Activated CD4-positive, alpha-beta T cell treated with anti-CD3 and anti-CD28 coated beads, Interleukin-2, amount 50 U/mL, for 16 hours (primary cell): Measurements from ENCODE around the gene NUP62.

Experiments used
- DNase-seq: peaks from one replicate; pipeline ENCODE4 v3.0.0-alpha.2; 2020

Gene NUP62

DNA sequence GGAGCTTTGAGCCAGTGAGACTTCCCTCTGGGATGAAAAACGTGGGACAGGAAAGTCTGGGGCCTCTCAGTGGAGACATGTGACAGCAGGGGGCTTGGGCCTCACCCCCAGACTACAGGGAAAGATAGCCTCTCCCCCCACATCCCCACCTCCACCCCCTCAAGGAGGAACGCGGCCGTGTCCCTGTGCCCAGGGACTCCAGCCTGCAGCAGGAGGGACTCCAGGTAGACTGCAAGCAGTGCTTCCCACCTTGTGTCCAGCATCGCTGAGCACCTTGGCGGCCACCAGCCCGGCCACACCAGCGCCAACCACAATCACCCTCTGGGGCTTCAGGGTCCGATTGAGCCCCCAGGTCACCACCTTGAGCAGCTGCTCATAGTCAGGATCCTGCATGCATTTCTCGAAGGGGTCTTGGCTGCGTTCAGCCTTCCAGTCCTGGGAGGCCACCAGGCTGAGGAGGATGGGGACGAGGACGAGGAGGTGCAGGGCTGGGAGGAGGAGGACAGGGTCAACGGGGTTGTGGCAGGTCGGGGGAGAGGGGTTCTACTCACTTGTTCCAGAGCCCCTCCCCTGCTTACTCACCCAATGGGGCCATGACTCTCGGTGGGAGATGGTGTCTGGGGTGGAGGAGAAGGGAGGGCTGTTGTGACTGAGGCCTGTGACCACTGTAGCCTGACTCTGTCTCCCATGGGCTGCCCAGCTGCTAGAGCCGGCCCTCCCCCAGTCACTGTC, 33.6 kb downstream of the NUP62 start:
- no peak for DNase-seq

DNA sequence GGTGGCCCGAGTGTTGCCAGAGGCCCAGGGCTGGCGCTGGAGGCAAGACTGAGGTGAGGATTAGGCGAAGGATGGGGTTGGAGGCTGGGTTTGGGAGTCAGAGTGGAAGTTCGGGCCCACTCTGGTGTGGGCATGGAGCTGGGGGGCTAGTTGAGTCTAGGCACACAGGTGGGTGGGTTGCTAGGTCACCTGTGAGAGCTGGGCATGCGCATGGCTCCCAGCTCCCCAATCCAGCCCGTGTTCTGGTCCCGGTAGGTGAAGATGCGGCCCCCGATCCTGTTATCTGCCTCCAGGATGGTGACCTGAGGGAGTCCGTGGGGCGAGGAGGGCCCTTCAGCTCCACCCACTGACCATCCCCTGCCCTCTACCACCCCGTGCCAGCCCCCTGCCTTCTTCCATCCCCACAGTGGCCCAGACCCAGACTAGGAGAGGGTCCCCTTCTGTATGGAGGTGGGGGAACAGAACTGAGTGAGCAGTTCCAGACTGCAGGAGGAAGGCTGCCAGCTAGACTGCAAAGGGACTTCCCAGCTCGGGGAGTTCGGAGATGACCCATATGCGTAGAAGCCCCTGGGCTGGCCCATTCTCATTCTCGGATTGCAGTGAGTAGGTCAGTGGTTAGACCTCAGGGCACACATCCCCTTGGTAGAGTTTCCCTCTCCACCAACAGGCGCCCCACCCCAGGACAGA, 34.3 kb downstream of the NUP62 start:
- DNase-seq, result peak; percentile 73

DNA sequence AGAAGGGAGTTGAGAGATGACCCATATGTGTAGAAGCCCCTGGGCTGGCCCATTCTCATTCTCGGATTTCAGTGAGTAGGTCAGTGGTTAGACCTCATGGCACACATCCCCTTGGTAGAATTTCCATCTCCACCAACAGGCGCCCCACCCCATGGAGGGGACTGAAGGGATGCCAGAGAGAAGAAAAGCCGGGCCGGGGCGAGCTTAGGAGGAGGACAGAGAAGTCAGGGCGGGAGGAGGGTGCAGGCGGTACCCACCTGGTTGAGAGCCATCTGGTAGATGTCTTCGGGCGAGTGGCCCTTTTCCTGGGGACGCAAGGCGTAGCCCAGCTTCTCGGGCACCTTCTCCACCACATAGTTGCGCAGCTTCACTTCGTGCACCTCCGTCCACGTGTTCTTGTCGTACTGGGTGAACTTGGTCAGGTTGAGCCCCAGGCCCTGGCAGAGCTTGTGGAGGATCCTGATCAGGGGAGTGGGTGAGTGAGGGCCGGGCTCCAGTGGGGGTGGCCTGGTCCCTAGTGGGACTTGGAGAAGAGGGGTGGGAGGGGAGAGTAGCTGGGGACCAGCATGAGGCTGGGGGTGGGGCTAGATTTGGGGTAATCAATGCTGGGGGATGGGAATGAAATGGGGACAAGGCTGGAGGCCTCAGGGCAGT, 35.2 kb downstream of the NUP62 start:
- DNase-seq, result no peak

DNA sequence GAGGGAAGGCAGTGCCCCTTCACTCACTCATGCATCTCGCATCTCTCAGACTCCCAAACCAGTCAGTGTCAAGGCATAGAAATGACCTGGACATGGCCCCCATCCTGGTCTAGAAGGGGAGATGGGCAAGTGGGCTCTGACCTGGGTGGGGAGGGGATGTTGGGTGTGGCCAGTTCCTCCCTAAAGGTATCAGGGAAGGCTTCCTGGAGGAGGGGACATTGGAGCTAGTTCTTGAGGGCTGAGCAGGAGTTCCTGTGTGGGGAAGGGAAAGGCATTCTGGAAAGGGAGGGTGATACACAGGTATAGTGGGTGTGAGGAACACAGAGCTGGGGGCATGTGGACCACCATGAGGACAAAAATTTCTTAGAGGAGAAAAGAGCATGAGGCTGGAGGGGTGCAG, 36.6 kb downstream of the NUP62 start:
- no peak for DNase-seq

DNA sequence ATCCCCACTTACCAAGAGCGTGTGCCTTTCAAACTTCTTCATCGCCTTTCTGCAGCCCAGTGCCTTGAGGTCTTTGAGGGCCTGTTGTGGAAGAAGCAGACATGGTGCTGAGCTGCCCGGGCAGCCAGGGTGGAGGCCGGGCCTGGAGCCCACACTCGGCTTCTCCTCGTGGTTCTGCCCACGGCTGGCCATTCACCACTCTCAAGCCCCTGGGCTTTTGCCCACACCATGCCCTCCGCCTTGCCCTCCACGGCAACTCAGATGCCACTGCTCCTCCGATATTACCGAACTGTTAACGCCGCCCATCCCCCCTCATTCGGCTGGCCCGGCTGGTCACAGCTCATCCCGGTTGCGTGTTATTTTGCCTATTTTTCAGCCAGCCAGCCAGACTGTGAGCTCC, 37.9 kb downstream of the NUP62 start:
- DNase-seq, result no peak

DNA sequence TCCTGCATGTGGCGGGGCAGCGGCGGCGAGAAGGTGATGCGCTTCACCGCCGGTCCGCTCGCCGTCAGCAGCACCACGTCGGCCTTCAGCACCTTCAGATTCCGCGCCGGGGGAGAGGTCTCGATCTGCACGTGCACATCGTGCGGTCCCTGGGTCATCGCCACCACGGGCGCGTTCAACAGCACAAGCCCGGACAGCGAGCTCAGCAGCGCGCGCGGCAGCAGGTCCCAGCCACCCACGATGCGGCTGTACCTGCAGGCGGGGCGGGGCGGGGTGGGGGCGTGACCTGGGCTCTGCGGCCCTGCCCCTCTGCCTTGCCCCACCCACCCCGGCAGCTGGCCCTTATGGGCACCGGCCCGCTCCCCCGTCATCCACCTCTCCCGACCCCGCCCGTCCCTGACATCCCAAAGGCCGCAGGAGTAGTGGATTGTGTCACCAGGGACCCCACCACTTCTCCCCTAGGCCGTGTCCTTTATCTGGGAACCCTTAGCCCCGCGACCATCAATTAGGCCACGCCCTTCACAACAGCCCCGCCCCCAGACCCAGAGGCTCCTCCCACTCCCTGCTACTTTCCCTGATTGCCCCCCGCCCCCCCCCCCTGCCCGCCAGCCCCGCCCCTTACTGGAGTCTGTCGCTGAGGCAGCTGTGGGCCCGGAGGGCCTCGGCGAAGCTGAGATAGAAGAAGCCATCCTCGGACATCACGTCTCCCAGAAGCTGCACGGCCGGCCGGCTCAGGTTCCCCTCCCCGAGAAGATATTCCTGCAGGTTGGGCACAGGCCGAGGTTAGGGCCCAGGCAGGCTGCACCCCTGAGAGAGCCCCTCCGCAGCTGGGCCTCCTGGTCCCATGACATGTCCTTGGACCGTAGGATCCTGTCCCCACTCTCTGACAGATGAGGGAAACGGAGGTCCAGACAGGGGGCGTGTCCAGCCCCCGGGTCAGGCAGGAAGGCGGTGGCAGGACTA, 38.7 kb downstream of the NUP62 start:
- DNase-seq, result peak; percentile 41

DNA sequence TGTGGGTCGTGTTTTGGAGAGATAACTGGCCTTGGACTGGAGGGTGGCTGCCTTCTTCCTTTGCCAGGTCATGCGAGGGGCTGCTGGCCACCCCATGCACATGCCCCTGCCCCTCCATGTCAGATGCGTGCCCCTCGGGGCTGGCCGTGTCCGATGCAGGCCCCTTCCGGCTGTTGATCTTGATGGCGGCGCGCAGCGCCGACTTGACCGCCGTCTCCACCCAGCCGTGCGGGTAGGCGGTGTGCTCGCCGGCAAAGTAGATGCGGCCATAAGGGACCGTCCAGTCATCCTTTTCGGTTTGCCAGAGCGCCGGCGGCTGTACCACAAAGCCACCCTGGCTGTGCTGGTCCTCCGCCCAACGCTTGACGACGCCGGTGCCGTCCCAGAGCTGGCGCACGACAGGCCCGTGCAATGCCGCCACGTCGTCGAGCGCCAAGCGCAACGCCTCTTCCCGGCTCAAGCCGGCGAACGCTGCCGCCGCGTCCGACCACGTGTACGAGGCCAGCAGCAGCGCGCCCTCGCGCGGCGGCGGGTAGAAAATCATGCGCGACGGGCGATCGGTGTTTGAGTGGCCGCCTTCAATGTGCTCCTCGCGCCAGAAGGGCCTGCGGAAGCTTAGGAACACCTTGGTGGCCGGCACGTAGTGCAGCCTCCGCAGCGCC, 39.5 kb downstream of the NUP62 start:
- peak; percentile 84 for DNase-seq

DNA sequence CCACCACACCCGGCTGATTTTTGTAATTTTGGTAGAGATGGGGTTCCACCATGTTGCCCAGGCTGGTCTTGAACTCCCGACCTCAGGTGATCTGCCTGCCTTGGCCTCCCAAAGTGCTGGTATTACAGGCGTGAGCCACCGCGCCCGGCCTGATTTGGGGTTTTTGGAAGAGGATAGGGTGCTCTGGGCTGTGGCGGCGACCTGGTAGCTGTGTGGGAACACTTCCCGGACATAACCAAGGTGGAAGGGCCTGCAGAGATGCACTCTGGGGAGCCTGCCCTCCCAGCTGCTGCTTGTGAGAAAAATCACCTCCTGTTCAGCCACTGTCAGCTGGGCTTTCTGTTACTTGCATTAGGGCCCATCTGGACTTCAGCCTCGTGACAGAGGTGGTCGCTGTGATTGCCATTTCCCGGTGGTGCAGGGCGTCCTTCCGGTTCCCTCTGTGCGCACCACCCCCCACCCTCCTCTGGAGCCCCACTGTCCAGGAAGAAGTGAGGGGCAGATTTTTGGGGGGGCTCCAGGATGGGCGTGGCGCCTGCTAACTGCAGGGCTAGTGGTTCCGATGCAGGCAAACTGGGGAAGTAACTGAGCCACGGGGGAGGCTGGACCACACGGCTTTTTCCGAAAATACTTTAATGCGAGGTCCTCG, 40.1 kb downstream of the NUP62 start:
- no peak for DNase-seq

DNA sequence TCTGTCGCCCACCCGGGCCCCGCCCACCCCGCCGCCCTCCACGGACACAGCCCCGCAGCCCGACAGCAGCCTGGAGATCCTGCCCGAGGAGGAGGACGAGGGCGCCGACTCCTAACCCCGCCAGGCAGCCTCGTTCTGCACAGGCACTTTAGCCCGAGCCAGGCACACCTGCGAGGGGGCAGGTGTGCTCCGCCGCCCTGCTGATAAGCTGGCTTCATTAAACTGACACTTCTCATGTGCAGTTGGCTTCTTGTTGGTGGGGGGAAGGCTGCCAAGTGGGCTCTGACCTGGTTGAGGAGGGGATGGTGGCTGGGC, 40.8 kb downstream of the NUP62 start:
- no peak for DNase-seq

DNA sequence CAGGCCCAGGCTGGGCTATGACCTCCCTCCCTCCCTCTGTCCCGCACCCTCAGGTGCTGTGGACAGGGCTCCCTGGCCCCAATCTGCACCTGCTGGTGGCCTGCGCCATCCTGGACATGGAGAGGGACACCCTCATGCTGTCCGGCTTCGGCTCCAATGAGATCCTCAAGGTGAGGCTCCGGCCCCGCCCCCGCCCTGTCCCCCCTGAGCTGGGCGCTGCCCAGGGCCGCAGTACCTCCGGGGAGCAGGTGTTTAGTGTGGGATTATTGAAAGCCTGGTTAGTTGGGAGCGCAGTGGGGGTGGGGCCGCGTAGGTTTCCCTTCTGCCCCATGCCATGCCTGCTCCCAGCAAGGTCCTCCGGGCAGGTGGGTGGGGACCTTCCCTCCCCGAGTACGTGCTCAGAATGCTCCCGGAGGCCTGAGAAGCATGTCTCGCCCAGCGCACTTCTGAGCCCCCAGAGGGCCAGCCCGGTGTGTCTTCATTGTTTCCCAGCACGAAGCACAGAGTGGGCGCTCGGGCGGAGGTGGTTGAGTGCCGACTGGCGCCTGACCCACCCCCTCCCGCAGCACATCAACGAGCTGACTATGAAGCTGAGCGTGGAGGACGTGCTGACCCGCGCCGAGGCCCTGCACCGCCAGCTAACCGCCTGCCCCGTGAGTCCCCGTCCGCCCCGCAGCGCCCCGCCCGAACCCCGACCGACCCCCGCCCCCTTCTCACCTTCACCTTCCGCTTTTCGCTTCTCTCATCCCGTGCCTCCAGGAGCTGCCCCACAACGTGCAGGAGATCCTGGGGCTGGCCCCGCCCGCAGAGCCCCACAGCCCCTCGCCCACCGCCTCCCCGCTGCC, 41.4 kb downstream of the NUP62 start:
- no peak for DNase-seq

DNA sequence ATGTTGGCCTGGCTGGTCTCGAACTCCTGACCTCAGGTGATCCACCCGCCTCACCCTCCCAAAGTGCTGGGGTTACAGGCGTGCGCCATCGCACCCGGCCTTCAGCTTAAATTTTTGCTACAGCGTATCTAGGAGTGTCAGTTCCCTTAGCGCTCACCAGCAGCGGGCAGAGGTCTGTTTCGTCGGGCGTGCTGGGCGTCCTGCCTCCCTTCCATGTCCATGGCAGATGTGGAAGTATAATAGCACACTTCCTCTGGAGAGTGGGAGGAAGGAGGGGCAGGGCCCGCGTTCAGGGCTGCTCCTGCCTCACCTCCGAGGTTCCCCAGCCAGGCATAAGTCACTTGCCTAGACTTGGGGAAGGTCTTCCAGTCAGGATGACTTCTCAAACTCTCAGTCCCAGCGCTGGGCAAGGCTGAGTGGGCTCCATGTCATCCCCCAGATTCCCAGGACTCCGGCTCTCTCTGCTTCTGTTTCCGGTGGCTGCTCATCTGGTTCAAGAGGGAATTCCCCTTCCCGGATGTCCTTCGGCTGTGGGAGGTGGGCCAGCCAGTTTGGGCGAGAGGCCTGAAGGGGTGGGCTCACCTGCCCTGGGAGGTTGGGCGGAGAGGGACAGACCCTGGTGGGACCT, 42.2 kb downstream of the NUP62 start:
- DNase-seq, result no peak

DNA sequence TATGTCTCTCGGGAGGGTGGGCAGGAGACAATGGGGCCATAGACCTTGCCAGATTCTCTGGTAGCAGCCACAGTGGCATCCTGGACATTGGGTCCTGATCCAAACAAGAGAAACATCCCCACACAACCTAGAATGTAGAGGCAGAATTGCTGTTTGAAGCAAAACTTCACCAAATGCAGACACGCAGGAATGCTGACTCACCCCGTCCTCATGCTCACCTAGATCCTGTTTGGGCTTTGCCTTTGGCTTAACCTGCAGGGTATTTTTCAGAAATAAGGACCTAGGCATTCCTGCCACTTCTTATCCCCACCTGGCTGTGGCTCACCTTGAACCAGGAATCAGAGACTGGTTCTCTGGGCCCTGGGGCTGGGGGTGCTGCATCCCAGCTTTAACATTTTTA, 44.5 kb downstream of the NUP62 start:
- no peak for DNase-seq

DNA sequence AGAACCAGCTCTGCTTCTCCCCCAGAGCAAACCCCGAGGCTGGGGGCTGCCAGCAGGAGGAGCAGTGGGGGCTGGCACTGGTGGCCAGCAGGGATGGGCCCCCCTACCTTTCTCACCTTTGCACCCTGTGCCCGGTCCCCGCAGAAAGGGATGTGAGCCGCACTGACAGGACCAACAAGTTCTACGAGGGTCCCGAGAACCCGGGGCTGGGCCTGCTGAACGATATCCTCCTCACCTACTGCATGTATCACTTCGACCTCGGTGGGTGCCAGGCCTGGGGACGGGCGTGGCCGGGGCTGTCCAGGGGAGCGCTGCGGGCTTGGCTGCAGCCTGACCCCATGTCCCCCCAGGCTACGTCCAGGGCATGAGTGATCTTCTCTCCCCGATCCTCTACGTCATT, 45.2 kb downstream of the NUP62 start:
- DNase-seq, result no peak

DNA sequence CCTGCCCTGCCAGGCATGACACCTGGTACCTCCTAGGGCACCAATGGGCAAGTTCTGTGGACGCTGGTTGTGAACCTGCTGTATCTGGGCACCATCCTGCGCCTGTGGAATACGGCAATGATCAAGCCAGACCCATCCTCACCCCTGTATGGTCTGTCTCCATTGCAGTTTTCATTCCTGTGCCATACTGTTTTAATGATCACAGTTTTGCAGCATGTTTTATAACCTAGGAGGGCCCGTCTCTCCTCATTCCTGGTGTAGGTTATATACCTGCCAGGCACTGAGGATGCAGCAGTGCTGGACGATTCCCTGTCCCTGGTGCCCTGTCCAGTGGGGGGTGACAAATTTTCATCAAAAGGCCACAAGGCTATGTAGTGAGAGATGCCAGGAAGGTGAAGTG, 46.2 kb downstream of the NUP62 start:
- DNase-seq, result no peak

DNA sequence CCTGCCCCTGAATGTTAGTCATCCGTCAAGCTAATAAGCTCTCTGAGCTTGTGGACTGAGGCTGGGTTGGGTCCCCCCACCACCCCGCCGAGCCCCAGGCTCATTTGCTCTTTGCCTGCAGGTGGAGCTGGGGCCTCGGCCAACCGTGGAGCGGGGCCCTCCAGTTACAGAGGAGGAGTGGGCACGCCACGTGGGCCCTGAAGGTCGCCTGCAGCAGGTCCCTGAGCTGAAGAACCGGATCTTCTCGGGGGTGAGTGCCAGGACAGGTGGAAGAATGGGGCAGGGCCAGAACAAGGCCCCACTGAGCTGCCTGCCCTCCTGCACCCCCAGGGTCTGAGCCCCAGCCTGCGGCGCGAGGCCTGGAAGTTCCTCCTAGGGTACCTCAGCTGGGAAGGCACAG, 46.7 kb downstream of the NUP62 start:
- no peak for DNase-seq

DNA sequence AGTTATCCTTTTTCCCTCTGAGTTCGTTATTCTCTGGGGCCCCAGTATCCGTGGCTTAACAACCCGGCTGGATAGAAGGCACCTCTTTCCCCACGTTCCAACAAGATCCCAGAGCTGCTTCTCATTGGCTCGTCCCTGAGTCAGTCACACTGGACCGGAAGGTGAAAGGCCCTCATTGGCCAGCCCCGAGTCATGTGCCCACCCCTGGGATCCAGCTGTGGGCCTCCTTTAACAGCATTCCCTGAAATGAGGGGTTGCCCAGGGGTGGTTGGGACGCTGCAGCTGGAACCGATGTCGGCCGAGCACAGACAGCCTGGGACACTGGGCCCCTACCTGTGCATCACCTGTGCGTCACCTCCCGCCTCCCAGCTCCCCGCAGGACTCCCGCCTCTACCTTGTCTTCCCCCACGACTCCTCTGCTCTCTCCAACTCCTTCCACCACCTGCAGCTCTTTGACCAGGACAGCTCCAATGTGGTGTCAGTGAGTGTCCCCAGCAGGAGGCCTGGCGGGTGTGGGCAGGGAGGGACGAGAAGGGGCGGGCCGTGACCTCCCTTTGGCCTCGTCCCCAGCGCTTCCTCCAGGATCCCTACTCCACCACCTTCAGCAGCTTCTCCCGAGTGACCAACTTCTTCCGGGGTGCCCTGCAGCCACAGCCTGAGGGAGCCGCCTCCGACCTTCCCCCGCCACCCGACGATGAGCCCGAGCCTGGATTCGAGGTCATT, 47.5 kb downstream of the NUP62 start:
- no peak for DNase-seq

DNA sequence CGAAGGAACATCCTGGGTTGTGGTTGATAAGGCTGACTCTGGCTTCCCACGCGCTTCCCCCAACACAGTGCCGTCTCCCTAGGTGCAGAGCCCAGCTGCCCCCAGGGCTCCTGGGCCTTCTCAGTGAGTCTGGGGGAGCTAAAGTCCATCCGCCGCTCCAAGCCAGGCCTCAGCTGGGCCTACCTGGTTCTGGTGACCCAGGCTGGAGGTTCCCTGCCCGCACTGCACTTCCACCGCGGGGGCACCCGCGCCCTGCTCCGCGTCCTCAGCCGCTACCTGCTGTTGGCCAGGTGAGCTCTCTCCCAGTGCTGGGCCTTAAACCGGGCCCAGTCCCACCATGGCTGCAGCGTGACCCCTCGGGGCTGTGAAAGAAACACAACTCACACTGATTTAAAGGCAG, 48.1 kb downstream of the NUP62 start:
- no peak for DNase-seq

DNA sequence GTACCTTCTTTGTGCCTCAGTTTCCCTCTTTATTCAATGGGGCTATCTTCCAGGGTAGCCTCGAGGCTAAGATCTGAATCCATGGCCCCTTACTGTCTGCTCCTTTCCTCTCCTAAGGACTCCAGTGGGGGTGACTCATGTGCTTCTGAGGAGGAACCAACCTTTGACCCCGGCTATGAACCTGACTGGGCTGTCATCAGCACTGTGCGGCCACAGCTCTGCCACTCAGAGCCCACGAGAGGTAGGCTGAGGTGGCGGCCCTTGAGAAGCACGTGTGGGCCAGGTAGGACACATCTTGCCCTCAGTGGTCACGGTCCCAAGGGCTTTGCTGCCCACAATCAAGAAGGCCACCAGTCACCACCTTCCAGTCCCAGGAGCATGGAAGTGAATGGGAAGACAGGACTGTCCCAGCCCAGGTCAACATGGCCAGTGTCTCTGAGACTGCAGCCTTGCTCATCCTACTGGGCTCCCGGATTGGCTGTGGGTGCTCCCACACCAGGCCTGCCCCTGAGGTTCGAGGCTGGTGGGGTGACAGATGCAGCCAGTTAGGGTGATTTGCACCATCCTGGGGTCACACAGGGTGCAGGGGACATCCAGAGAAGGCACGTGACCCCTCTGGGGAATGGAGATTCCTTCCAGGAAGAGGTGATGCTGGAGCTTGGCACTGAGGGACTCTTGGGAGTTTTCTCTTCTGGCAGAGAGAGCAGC, 49.0 kb downstream of the NUP62 start:
- DNase-seq, result no peak

DNA sequence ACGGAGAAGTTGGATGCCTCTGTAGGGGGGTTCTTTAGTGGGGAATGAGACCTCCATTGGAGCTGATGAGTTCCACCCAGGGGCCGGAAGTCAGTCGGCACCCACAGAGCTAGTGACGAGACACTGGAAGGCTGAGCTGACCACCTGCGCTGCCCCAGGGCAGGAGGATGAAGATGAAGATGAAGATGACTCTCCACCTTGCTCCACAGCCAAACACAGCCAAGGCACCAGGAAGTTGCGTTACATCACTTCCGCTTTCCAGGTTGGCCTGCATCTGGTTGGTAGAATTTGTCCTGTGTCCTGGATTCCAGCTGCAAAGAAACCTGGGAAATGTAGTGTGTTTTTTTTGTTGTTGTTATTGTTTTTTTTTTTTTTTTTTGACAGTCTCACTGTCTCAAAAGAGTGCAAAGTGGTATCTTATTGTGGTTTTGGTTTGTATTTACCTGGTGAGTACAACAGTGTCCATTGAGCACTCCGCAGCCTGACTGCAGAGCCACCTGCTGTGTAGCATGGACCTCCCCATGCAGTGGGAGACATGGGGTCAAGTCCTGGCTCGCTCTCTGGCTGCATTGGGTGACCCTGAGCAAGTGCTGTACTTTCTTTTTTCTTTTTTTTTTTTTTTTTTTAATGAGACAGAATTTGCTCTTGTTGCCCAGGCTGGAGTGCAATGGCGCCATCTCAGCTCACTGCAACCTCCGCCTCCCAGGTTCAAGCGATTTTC, 49.9 kb downstream of the NUP62 start:
- peak; percentile 42 for DNase-seq
